Embryonic facial prominence (tissue), 1 donor: ENCODE data around the gene TLX1.
A peak's percentile ranks its signal among the peaks of the same experiment; 100 is the strongest.
"Not testable (repeated sequence)": the region's sequence is repeated elsewhere in the genome, so short reads cannot be mapped to it uniquely, and the experiment has no call there.

ENCODE experiments used
- DNase-seq: peaks from one replicate; pipeline ENCODE4 v3.0.0-alpha.2; 2016; ENCODE audit errors: extremely low spot score

Gene TLX1

DNA sequence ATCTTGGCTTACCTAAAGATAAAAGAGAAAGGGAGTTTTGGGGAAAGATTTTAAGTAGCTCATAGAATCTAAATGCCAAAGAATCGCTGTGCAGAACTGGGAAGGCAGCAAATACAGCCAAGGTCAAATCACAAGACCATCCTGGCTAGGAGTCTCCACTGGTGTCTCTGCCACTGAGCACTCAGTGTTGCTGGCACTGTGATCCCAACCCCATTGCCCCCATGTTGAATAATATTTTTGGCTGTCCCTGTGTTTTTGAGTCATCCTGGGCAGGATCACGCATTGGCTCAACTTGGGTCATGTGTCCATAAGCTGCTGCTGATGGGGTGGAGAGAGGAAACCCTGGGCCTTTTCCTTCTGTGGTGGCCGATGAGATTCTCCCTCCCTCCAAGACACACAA lies 21.2 kb downstream of the TLX1 start:
- DNase-seq, result no peak

DNA sequence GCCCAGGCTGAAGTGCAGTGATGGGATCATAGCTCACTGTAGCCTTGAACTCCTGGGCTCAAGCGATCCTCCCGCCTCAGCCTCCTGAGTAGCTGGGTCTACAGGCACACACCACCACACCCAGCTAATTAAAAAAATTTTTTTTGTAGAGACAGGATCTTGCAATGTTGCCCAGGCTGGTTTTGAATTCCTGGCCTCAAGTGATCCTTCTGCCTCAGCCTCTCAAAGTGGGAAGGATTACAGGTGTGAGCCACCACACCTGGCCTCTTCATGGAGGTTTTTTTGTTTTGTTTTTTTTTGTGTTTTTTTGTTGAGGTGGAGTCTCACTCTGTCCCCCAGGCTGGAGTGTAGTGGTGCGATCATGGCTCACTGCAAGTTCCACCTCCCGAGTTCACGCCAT lies 23.4 kb downstream of the TLX1 start:
- DNase-seq, result not testable (repeated sequence)

DNA sequence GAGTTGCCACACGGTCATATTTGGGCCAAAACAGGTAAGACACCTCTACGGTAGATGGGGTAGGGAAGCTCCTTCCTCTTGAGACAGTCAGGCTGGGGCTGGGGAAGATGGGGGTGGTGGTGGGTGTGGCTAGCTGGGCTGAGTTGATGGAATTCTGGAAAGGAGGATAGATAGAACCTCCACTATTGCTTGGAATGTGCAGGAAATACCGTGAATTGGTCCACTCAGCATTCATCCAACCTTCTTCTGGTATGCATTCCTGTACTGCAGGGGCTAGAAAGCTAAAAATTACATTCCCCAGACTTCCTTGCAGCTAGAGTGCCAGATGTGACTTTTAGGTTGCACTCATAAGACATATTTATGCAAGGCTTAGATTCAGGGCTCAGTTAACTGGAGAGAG lies 24.8 kb downstream of the TLX1 start:
- DNase-seq, result no peak

DNA sequence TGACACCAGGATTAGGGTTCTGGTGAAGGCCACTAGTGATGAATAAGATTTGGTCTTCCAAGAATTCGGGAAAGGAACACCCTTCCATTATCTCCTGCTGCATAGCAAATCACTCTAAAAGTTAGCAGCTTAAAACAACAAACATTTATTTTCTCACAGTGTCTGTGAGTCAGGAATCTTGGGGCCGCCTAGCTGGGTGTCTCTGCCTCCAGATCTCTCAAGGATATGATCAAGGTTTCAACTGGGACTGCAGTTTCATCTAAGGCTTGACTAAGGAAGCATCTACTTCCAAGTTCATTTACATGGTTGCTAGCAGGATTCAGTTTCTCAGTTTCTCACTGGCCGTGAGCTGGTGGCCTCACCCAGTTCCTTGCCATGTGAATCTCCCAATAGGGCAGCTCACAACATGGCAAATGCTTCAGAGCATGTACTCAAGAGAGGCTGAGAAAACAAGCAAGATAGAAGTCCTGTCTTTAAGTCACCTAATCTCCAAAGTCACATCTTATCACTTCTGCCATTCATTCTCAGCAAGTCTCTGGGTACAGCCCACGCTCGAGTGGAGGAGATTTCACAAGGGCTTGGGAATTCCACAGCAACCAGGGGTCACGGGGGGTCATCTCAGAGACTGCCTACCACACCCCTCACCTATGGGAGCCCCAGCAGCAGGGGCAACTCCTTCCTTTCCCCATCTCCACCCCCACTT lies 26.8 kb downstream of the TLX1 start:
- no peak for DNase-seq

DNA sequence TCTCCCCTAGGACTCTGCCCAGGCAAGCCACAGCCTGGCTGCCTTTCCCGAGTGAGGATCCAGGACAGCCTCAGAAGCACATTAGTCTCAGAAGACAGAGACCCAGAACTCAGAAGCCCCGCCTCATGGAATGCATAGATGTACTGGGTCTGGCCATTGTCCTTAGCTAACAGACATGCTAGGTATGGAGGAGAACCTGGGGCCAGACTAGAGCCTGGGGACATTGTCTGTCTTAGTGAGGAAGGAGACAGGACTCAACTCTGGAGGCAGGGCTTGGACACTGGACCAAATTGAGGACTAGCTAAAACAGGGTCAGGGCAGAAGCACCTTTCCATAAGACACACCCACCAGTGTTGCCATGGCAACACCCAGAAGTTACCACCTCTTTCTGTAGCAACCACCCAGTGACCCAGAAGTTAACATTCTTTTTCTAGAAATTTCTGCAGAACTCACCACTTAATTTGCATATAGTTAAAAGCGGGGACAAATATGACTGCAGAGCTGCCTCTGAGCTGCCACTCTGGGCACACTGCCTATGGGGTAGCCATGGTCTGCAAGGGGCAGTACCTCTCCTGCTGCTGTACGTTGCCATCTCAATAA lies 27.5 kb downstream of the TLX1 start:
- no peak for DNase-seq

DNA sequence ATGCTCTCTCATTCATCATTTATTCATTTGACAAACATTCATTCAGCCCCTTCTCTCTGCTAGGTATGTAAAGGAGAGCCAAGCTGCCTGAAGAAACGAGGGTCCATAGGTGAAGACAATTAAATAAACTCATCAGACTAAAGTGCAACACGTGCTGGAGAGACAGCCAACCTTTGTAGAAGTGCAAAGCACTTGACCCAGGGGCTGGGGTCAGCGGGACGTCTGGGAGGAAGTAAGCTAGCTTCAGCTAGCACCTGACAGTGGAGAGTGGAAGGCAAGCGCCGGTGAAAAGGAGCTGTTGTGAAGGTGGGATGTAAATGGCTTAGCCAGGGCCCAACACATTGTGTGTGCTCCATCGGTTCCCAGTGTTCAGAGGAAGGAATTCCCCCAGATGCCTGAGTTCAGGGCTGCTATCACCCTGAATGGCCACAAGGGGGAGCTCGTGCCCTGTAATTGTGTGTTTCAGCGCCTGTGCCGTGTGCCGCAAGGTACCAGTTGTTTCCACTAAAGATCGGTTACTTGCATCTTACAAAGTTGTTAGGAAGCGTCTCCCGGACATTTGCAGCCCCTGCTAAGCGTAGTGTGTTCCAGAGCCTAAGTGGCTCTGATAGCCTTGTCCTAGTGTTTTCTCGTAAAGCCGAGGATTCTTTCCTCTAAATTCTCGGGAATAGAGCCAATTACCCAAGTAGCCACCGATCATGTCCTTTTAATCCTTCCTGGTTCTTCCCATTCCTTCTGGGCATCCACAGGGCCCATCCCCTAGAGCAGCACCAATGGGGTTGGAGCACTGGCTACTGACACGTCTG lies 30.6 kb downstream of the TLX1 start:
- peak; percentile 73 for DNase-seq

DNA sequence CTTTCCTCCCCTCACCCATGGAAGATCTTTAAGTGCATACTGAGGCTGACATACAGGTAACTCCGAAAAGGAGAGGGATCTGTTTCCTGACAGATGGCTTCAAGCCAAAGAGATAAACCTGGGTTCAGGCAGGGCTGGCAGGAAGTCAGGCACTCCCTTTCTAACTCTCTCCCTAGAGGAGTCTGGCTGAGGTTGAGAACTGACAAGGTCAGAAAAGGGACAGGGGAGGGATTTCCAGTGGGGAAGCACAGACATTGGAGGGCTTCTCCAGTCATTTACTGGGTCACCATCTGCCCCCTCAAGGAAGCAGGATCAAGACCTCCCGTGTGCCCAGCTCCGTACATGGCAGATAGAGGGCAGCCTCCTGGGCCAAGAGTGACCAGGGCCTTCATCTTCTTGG lies 31.6 kb downstream of the TLX1 start:
- no peak for DNase-seq

DNA sequence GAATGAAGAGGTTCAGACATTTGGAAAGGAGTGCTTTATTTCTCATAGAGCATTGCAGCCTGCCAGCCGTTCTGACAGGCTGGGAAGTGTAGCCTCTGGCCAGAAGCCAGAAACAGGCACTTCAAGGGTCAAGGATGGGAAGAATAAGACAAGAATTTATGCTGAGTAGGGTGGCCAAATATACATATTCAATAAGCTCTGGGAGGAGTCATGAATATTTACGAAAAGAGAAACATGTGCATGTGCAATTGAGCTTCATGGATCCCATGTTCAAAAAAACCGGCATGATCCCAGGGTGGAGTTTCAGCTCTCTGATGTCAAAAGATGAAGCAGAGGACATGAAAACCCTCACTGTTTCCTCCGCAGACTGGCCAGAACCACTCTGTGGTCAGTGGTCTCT lies 32.9 kb downstream of the TLX1 start:
- no peak for DNase-seq

DNA sequence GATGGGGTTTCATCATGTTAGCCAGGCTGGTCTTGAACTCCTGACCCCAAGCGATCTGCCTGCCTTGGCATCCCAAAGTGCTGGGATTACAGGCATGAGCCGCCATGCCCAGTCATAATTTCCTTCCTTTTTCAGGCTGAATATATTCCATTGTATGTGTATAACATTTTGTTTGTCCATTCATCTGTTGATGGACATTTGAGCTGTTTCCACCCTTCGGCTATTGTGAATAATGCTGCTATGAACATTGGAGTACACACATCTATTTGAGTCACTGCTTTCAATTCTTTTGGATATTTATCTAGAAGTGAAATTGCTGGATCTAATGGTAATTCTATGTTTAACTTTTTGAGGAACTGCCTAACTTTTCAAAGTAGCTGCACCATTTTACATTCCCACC lies 34.6 kb downstream of the TLX1 start:
- DNase-seq, result no peak

DNA sequence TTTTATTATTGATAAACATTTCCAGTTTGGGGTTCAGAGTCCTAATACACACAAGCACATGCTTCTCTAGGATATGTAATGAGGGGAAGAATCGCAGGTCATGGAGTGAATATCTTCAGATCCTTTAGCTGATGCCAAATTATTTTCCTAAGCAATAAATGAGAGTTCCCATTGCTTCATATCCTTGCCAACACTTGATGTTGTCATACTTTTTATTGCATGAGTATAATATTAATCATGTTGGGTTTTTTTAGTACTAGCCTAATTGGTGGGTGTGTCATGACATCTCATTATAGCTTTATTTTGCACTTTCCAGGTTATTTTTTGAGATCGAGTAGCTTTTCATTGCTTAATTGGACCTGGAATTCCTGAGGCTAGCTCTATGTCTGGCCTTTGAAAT lies 35.3 kb downstream of the TLX1 start:
- DNase-seq, result no peak

DNA sequence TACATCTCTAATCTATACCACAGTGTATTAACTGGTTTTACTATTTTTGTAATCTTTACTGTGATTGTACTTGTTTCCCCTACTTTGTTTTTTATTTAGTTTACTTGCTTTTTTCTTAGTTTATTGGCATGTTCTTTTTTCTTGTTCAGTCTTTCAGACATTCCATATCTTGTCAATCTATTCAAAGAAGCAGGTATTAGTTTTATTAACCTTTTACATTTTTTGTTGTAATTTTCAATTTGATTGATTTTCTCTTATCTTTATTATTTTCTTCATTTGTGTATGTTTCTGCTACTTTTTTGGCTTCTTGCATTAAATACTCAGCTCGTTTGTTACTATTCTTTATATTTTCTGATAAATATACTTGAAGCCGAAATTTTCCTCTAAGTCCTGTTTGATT lies 41.6 kb downstream of the TLX1 start:
- no peak for DNase-seq

DNA sequence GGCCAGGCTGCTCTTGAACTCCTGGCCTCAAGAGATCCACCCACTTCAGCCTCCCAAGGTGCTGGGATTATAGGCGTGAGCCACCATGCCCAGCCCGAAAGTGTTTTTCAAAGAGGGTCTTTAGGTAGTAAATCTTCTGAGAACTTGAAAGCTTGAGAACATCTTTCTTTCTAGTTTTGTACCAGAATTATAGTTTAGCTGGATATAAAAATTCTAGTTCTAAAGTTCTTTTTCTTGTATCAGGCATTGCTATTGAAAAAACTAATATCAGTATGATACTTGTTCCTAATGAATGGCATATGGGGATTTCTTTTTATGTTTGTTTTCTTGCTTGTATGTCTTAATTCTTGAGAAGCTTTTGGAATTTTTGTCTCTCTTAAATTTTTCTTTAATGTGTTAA lies 43.2 kb downstream of the TLX1 start:
- DNase-seq, result no peak

DNA sequence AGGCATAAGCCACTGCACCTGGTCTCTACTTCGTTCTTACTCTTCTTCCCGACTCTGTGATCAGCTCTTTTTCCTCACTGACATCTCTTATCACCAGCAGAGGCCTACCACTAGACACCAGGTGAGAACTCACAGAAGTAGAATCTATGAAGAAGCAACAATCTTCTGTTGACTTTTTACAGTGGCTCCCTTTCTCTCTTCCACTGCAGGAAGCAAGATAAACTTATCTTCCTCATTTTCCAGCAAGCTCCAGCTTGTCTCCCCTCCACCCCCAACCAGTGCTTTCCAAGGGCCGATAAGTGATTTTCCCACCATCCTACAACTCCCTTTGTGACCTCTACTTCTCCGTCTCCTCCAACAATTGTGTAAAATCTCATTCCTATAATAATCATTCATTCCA lies 45.5 kb downstream of the TLX1 start:
- DNase-seq, result no peak

DNA sequence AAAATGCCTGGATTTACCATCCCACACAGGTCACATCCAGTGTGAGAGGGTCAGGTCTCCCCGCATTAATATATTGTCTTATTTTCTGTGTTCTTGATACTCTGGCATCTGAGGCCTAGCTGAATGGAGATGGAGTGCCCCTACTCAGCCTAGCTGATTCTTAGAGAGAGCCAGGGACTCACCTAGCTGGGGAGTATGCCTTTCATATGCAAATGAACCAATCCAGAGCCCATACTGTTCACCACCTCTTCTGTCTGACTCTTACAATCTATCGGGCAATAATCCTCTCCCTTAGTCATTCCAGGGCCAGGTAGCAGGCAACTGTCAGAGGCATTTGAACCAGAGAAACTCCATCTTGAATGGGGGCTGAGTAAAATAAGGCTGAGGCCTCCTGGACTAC lies 51.8 kb downstream of the TLX1 start:
- no peak for DNase-seq

DNA sequence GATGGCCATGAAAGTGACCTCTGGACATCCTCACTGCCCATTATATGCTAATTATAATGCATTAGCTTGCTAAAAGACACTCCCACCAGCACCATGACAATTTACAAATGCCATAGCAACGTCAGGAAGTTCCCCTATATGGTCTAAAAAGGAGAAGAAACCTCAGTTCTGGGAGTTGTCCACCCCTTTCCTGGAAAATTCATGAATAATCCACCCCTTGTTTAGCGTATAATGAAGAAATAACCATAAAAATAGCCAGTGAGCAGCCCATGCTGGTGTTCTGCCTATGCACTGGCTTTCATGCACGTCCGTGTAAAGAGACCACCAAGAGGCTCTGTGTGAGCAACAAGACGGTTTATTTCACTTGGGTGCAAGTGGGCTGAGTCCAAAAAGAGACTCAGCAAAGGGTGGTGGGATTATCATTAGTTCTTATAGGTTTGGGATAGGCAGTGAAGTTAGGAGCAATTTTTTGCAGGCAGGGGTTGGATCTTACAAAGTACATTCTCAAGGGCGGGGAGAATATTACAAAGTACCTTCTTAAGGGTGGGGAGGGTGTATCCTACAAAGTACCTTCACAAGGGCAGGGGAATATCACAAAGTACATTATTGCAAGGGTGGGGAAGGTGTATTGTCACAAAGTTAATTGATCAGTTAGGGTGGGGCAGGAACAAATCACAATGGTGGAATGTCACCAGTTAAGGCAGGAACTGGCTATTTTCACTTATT lies 52.5 kb downstream of the TLX1 start:
- DNase-seq, result no peak
